ENCODE measurements around the gene CYBA.

DNA sequence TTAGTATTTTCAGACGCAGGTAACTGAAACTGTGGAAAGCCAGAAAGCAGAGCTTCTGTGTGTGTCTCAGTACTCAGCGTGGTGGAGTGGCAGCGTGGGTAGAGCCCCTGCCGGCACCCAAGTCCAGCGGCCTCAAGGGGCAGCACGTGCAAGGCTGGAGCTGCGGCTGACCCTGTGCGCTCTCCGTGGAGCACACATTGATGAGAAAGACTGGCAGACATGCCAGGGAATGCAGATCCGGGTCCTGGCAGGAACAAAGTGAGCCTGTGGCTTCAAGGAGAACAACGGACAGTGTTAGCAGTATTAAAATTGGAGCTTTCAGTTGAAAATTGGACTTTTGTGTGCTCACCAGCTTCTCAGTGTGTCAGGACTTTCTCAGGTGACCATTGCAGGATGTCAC, 57.4 kb downstream of the CYBA start:
- TF ChIP-seq, protein P1, sequence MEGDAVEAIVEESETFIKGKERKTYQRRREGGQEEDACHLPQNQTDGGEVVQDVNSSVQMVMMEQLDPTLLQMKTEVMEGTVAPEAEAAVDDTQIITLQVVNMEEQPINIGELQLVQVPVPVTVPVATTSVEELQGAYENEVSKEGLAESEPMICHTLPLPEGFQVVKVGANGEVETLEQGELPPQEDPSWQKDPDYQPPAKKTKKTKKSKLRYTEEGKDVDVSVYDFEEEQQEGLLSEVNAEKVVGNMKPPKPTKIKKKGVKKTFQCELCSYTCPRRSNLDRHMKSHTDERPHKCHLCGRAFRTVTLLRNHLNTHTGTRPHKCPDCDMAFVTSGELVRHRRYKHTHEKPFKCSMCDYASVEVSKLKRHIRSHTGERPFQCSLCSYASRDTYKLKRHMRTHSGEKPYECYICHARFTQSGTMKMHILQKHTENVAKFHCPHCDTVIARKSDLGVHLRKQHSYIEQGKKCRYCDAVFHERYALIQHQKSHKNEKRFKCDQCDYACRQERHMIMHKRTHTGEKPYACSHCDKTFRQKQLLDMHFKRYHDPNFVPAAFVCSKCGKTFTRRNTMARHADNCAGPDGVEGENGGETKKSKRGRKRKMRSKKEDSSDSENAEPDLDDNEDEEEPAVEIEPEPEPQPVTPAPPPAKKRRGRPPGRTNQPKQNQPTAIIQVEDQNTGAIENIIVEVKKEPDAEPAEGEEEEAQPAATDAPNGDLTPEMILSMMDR (IDR thresholded peaks at IDR 0.05) = no peak
- TF ChIP-seq POLR2A (IDR thresholded peaks at IDR 0.05) = no peak

Measured in body of pancreas (tissue), 4 donors.